Jurkat, Clone E6-1 (cell line): Measurements from ENCODE around the gene EFCAB5.
"Not testable (repeated sequence)": the region's sequence is repeated elsewhere in the genome, so short reads cannot be mapped to it uniquely, and the experiment has no call there.

Source experiments
- DNase-seq: peaks from one replicate; pipeline ENCODE4 v3.0.0-alpha.2; 2011; ENCODE audit warnings: low read depth, low spot score
- H3K4me3 ChIP-seq: 2 replicates; pipeline ENCODE4 v1.5.1; 2011; ENCODE audit warnings: mild to moderate bottlenecking, low read length, control low read depth, moderate library complexity

Gene EFCAB5

DNA sequence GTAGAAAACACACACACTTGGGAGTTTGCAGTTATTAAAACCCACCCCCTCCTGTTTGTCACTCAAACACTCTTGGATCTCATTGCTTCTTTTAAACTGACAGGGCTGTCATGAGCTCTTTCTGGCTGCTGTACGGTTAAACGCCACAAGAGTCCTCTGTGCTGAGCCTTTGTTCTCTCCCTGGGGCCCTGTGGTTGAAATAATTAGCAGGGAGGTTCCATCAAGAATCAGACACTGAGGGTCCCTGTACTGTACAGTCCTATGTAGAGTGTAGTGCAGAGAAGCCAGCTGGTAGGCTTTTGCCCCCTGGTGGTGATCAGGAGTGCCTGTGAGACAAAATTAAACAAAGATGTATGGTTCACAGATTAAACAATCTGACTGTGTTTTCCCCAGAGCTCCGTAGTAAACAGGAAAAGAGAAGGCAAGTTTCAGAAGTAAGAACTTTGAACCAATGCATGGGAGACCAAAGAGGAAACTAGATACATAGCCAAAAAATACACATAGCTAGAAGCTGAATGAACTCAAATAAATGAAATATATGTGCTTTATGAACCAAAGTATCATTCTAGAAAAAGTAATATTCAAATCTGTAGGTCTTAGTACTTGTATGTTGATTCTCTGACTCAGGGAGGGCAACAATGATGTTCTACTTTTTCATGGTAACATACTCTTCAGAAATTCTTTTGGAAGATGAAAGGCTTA lies 10.1 kb upstream of the EFCAB5 start:
- H3K4me3 ChIP-seq = peak overlapping the region; percentile 99
- DNase-seq = peak; percentile 99

DNA sequence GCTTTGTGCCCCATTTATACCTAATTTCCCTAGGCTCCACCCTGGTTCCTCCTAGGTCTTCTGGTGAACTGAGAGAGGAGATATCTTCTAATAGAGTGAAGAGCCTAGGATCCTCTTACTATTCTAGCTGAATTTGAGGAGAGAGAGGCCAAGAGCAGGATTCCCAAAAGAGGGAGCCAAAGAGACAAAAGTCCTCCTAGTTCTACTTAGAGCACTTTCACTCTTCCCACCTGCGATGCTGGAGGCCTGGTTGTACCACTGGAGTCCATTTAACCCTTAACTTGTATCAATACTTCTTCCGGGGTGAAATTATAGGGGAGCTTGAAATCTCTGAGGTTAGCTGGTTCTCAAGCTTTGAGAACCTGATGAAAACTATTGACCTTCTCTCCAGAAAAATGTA lies 8.1 kb upstream of the EFCAB5 start:
- DNase-seq = no peak
- H3K4me3 ChIP-seq = no peak overlapping the region

DNA sequence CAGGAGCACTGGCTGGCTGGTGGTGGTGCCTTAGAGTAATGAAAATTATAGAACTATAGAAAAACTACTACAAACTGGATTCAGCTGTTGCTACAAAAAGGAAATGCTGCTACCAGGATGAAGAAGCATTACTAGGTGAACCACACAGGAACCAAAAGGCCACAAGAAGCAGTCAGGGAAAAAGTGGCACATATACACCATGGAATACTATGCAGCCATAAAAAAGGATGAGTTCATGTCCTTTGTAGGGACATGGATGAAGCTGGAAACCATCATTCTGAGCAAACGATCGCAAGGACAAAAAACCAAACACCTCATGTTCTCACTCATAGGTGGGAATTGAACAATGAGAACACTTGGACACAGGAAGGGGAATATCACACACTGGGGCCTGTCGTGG lies 5.5 kb upstream of the EFCAB5 start:
- not testable (repeated sequence) for H3K4me3 ChIP-seq, DNase-seq

DNA sequence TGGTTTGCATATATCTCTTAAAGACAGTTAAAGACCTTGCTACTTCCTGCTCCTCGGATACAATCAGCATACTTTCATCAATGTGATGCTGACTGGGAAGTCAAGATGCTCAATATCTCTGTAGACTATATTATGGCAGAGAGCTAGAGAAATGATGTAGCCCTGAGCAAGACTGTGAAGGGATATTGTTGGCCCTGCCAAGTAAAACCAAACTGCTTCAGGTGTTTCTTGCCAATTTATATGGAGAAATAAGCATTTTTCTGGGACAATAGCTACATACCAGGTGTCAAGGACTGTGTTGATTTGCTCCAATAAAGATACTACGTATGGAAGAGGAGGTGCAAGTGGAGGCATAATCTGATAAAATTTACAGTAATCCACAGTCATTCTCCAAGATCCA lies 4.7 kb upstream of the EFCAB5 start:
- no peak overlapping the region for H3K4me3 ChIP-seq
- no peak for DNase-seq

DNA sequence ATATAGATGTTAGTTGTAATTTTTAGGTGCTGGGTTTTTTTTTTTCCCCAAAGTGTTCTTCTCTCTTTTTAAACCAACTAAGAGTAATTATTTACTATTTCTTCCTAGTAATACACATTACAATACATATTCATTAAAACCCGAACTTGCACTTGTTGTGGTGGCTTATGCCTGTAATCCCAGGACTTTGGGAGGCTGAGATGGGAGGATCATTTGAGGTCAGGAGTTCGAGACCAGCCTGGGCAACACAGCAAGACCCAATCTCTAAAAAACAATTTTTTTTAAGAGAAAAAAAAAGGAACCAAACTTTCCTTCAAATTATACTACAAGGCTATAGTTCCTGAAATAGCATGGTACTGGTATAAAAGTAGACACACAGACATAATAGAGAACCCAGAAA lies 3.8 kb downstream of the EFCAB5 start:
- no peak overlapping the region for H3K4me3 ChIP-seq
- no peak for DNase-seq

DNA sequence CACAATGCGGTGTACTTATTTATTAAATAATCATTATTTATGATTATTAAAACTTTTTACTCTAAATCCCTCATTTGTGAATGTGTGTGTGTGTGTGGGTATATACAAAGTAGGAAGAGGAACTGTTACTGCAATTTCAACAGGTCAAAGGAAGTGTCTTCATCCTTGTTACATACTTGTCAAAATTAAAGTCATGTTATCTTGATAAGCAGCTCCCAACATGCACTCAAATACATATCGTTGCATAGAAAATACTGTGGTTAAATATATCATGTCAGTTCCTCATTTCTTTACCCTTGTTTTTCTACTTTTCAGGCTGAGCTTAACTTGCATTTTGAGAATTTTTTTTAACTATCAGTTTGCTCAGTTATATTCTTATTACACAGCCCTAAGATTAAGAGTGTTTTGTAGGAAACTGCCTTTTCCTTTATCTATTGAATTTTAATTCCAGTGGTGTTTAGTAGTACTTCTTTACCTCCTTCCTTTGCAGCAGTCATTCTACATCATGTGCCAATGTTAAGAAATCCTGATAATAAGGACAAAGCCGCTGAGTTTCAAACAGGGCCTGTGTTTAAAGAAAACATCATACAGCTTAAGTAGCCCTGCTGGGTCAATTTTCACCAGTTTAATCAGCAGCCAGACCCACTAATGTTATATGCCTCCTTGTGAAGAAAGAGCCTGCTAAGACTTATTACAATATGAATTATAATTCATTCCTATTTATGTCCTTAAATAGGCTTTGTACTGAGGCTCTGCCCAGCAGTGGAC lies 7.2 kb downstream of the EFCAB5 start:
- H3K4me3 ChIP-seq = no peak overlapping the region
- no peak for DNase-seq

DNA sequence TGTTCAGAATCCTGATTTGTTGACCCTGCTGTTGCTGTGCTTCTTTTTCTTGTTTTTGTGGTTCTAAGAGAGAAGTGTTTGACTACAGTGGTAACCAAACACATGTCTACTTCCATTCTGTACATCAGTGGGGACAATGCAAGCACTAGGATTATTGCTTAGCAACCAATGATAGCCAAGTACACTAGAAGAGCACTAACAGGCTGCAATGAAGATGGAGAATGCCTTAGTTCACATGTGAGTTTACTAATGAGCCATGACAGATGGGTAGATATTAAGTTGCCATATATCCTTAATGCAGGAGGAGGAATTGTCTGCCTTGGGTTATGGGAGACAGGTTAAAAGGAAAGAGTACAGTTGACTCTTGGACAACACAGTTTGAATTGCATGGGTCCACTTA lies 8.3 kb downstream of the EFCAB5 start:
- H3K4me3 ChIP-seq = no peak overlapping the region
- DNase-seq = no peak

DNA sequence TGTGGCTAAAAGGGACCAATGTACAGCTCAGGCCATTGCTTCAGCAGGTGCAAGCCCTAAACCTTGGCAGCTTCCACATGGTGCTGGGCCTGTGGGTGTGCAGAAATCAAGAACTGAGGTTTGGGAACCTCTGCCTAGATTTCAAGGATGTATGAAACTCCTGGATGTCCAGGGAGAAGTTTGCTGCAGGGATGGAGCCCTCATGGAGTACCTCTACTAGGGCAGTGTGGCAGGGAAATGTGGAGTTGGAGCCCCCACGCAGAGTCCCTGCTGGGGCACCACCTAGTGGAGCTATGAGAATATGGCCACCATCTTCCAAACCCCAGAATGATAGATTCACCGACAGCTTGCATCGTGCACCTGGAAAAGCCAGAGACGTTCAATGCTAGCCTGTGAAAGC lies 13.0 kb downstream of the EFCAB5 start:
- no peak for DNase-seq

DNA sequence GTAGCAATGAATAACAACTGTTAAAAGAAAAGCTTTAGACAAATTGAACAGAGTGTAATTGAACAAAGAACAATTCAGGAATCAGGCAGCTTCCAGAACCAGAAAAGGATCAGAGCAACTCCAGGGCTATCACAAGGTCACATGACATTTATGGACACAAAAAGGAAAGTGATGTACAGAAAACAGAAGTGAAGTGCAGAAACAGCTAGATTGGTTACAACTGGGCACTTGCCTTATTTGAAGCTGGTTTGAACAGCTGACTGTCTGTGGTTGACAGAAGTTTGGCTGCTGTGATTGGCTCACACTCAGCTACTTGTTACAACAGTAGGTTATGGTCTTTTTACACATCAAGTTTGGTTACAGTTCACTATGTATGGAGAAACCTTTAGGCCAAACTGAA lies 14.8 kb downstream of the EFCAB5 start:
- no peak for DNase-seq
- H3K4me3 ChIP-seq = no peak overlapping the region

More for the DNA sequence above, 13.0 kb downstream of the EFCAB5 start:
- no peak overlapping the region for H3K4me3 ChIP-seq

DNA sequence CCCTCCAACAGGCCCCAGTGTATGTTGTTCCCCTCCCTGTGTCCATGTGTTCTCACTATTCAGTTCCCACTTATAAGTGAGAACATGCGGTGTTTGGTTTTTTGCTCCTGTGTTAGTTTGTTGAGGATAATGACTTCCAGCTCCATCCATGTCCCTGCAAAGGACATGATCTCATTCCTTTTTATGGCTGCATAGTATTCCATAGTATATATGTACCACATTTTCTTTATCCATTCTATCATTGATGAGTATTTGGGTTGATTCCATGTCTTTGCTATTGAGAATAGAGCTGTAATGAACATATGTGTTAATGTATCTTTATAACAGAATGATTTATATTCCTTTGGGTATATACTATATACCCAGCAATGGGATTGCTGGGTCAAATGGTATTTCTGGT lies 16.1 kb downstream of the EFCAB5 start:
- not testable (repeated sequence) for H3K4me3 ChIP-seq, DNase-seq

DNA sequence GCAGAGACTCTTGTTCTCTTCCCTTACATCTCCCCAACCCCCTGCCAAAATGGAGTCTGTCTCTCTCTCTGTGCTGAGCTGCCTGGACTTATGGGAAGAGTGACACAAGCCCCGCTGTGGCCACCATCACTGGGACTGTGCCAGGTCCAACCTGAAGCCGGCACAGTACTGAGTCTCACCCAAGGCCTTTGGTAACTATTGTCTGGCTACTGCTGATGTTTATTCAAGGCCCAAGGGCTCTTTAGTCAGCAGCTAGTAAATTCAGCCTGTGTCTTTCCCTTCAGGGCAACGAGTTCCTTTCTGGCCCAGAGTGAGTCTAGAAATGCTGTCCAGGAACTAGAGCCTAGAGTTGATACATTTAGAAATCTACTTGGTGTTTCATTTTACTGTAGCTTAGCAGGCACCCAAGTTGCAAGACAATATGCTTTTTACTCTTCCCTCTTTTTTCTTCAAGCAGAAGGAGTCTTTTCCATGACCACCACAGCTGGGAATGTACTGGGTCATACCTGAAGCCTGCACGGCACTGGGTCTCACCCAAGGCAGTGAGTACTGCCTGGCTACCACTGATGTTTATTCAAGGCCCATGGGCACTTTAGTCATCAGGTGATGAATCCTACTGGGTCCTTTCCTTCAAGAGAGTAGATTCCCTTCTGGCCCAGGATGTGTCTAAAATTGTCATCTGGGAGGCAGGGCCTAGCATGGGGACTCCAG lies 17.7 kb downstream of the EFCAB5 start:
- no peak for DNase-seq
- no peak overlapping the region for H3K4me3 ChIP-seq

DNA sequence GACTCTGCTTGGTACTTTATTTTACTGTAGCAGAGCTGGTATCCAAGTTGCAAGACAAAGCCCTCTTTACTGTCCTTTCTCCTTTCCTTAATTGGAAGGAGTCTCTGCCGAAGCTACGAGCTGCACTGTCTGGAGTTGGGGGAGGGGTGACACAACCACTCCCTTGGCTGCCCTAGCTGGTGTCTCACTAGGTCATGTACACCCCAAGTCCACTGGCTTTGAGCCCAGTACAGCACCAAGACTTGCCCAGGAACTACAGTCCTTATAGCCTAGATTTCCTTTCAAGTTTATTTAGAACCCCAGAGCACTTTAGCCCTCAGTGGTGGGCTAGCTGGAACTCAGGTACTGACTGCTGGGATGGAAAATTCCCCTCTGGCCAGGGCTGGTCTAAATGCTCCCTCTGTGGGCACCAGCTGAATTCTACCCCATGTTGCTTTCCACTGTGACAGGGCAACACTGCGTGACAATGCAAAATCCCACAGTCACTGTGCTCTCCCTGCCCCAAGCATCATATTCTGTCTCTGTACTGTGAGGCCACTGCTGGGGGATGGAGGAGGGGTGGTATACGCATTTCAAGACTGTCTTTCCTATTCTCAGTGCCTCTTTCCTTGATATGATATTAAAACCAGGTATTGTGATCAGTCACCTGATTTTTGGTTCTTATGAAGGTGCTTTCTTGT lies 18.4 kb downstream of the EFCAB5 start:
- no peak for DNase-seq
- H3K4me3 ChIP-seq = no peak overlapping the region

DNA sequence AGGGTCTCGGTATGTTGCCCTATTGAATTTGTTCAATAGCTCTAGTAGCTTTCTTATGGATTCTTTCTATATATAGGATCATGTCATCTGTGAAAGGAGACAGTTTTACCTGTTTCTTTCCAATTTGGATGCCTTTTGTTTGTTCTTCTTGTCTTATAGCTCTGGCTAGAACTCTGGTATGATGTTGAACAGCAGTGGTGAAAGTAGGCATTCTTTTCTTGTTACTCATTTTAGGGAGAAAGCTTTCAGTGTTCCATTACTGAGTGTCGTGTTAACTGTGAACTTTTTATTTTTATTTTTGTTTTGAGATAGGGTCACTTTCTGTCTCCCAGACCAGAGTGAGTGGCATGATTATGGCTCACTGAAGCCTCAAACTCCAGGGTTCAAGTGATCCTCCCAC lies 21.2 kb downstream of the EFCAB5 start:
- DNase-seq = no peak

DNA sequence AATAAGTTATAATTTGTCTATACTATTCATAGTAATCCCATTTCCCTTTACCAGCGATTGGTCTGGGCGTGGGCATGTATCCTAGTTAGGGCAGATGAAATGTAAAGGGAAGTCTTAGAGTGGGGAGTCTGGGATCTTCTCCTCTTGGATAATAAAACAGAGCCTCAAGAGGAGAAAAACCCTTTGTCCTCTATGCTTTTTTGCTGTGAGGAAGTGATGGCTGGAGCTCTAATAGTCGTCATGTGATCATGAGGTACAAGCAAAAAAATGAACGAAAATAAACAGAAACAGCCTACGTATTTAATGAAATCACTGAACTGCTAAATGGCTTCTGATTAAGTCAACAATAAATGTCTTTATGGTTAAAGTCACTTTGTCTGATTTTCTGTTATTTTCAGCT lies 26.8 kb downstream of the EFCAB5 start:
- no peak overlapping the region for H3K4me3 ChIP-seq
- DNase-seq = no peak

More for the DNA sequence above, 21.2 kb downstream of the EFCAB5 start:
- no peak overlapping the region for H3K4me3 ChIP-seq

DNA sequence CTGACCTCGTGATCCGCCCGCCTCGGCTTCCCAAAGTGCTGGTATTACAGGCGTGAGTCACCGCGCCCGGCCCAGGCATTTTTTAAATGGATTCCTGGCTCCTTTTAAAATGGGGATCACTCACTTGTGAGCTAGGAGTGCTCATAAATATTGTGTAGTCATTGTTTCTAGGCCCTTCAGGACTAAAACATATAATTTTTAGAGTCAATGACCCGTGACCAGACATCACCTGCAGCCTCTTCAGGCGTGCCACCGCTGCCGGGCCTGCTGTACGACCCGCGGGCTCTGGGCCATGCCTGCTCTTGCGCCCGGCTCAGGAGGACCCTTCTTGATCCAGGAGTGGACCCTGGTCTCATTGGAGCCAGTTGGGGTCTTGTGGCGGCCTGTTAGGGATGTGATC lies 30.8 kb downstream of the EFCAB5 start:
- H3K4me3 ChIP-seq = no peak overlapping the region
- no peak for DNase-seq

DNA sequence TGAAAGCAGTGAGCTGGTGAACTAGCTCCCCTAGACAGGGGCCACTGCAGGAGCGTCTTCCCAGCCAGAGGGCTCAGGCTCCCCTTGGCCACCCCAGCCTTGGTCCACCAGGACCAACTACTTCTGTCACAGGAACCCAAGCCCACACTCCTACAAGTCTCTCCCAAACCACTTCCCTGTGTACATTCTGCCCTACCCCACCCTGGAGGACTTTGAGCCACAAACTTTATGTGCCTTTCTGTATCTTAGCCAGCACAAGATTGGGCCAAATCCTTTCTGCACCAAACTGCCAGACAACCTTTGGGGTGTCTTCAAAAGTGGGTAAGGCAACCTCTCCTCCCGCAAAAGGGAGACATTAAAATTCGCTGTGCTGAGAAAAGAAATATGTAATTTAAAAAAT lies 31.6 kb downstream of the EFCAB5 start:
- H3K4me3 ChIP-seq = no peak overlapping the region
- no peak for DNase-seq

DNA sequence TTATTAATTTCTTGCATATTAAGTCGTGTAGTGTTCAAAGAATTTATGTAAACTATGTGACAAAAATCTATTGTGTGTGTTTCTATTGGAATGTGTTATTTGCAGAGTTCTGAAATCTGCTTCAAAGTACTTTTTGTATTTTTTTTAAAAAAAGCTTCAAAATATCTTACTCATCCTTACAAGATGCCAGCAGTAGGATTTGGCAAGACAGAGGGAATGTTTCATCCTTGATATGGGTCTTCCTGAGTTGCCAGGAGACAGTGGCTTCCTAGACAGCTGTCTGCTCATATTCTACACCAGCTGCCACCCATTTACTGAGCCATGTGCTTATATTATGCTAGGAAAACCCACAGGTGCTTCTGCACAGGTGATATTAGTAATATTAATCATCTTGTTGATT lies 36.4 kb downstream of the EFCAB5 start:
- DNase-seq = no peak

DNA sequence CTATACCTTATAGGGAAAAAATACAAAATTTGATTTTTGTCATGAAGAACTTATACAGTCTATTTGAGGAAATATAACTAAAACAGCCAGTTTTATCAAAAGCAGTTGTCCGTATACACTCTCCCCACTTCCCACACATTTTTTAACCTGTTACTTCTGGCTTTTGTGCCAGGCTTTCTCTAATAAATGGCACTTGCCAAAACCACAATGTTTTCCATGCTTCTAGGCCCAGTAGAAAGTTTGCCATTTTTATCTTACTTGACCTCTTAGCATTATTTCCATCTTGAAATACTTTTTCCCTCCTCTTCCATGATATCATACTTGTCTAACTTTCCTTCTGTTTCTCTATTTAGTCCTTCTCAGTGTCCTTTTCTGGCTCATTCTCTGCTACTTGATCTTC lies 38.8 kb downstream of the EFCAB5 start:
- no peak for DNase-seq
- no peak overlapping the region for H3K4me3 ChIP-seq

More for the DNA sequence above, 36.4 kb downstream of the EFCAB5 start:
- no peak overlapping the region for H3K4me3 ChIP-seq

DNA sequence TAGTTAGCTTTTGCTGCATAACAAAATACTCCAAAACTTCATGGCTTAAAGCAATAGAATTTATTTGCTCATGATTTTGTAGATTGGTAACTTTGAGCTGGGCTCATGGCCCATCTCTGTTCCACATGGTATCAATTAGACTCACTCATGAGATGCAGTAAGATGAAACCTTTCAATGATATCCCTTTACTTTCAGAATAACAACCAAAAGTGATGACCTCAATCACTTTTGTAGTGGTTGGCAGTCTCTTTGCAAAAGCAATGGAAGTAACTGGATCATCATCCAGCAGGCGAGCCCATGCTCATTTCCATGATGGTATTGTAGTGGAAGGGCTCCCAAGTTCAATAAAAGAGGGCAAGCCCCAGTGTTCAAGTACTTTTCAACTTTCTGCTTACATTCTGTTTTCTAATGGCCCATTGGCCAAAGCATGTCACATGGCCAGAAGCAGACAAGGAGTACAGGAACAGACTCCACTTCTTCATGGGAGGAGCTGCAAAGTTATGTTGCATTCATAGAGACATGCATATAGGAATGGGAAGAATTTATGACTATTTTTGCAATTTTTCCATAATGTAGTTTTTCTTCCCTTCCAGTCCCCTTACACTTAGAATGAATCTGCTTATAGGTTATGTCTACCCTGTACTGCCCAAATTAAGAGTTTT lies 41.7 kb downstream of the EFCAB5 start:
- H3K4me3 ChIP-seq = no peak overlapping the region
- DNase-seq = no peak
